GM18868 (cell line): ENCODE data around the gene ZNF367.

ENCODE experiments used
- ATAC-seq: cut with Tn5 transposase; IDR thresholded peaks from one replicate; pipeline ENCODE4 v1.9.1; 2021; ENCODE audit warnings: mild to moderate bottlenecking, moderate library complexity; ENCODE audit not compliant: unreplicated experiment

Gene ZNF367

GRCh38 chr9:96418083-96418919 is at the start of gene ZNF367:
ZNF367 (minus strand) TSS chr9:96418370; CDS start chr9:96418032, 338 bp downstream.
- peak; percentile 65 for ATAC-seq

- no peak for ATAC-seq
Observed at GRCh38 chr9:96467784-96468183, 49.6 kb upstream of the ZNF367 start.

GRCh38 chr9:96464426-96464825 is 46.3 kb upstream of the ZNF367 start:
- ATAC-seq = no peak

- no peak for ATAC-seq
Observed at GRCh38 chr9:96462541-96462940, 44.4 kb upstream of the ZNF367 start.

GRCh38 chr9:96461336-96461735 is 43.2 kb upstream of the ZNF367 start:
- ATAC-seq = no peak

GRCh38 chr9:96460882-96461281 is 42.7 kb upstream of the ZNF367 start:
- no peak for ATAC-seq

GRCh38 chr9:96460470-96460869 is 42.3 kb upstream of the ZNF367 start:
- ATAC-seq = no peak

- no peak for ATAC-seq
Observed at GRCh38 chr9:96459268-96460007, 41.3 kb upstream of the ZNF367 start.

GRCh38 chr9:96458226-96458625 is 40.1 kb upstream of the ZNF367 start:
- no peak for ATAC-seq

- ATAC-seq = no peak
Observed at GRCh38 chr9:96457266-96457665, 39.1 kb upstream of the ZNF367 start.

GRCh38 chr9:96453625-96454024 is 35.5 kb upstream of the ZNF367 start:
- ATAC-seq = no peak

GRCh38 chr9:96450613-96451528 is 32.7 kb upstream of the ZNF367 start:
- ATAC-seq = no peak

GRCh38 chr9:96449845-96450612 is 31.9 kb upstream of the ZNF367 start, which contains the start of gene HABP4:
HABP4 (plus strand) TSS chr9:96450169; CDS start chr9:96450280, 111 bp downstream.
- peak; percentile 95 for ATAC-seq

GRCh38 chr9:96449523-96449844 is 31.3 kb upstream of the ZNF367 start:
- peak; percentile 13 for ATAC-seq

- no peak for ATAC-seq
Observed at GRCh38 chr9:96448546-96449170, 30.5 kb upstream of the ZNF367 start.

- no peak for ATAC-seq
Observed at GRCh38 chr9:96447406-96447805, 29.2 kb upstream of the ZNF367 start.

- ATAC-seq = no peak
Observed at GRCh38 chr9:96442491-96442890, 24.3 kb upstream of the ZNF367 start.

GRCh38 chr9:96441798-96442445 is 23.8 kb upstream of the ZNF367 start:
- ATAC-seq = no peak

GRCh38 chr9:96440671-96441199 is 22.6 kb upstream of the ZNF367 start:
- ATAC-seq = no peak
